LNCaP clone FGC (cell line): ENCODE results near the gene RPS6KA4.
"Not testable (repeated sequence)": the region's sequence is repeated elsewhere in the genome, so short reads cannot be mapped to it uniquely, and the experiment has no call there.

Experiments
- DNase-seq: peaks from one replicate; pipeline ENCODE4 v3.0.0-alpha.2; 2011; ENCODE audit warnings: low read depth
- H3K4me3 ChIP-seq: 2 replicates; pipeline ENCODE4 v1.5.1; 2011; ENCODE audit warnings: mild to moderate bottlenecking, low read depth, low read length, control low read depth
- CTCF ChIP-seq: IDR thresholded peaks from 2 replicates; pipeline ENCODE4 v1.5.1; 2012; ENCODE audit warnings: mild to moderate bottlenecking; ENCODE audit not compliant: control insufficient read depth, insufficient read depth; ENCODE audit errors: extremely low read depth

RPS6KA4 gene

GRCh38 chr11:64410404-64410734, 51.4 kb downstream of the RPS6KA4 start:
- H3K4me3 ChIP-seq = no peak overlapping the region
- TF ChIP-seq CTCF = no peak

GRCh38 chr11:64413417-64413816, 54.5 kb downstream of the RPS6KA4 start:
- no peak for DNase-seq
- TF ChIP-seq CTCF = no peak
- H3K4me3 ChIP-seq = no peak overlapping the region

More at GRCh38 chr11:64410404-64410734, 51.4 kb downstream of the RPS6KA4 start:
- DNase-seq = no peak

GRCh38 chr11:64415286-64415685, 56.3 kb downstream of the RPS6KA4 start:
- H3K4me3 ChIP-seq = no peak overlapping the region
- no peak for DNase-seq
- TF ChIP-seq CTCF = no peak

- no peak overlapping the region for H3K4me3 ChIP-seq
- no peak for TF ChIP-seq CTCF
- DNase-seq = no peak
Observed at GRCh38 chr11:64415996-64416728, 57.2 kb downstream of the RPS6KA4 start.

- H3K4me3 ChIP-seq = not testable (repeated sequence)
Observed at GRCh38 chr11:64418233-64418632, 59.3 kb downstream of the RPS6KA4 start.

GRCh38 chr11:64419257-64419790, 60.4 kb downstream of the RPS6KA4 start:
- H3K4me3 ChIP-seq = no peak overlapping the region
- no peak for TF ChIP-seq CTCF
- no peak for DNase-seq

More at GRCh38 chr11:64418233-64418632, 59.3 kb downstream of the RPS6KA4 start:
- DNase-seq = not testable (repeated sequence)

- no peak for DNase-seq
- TF ChIP-seq CTCF = no peak
- no peak overlapping the region for H3K4me3 ChIP-seq
Observed at GRCh38 chr11:64419818-64420485, 61.0 kb downstream of the RPS6KA4 start.
